Adrenal gland (tissue), 5 donors: ENCODE measurements around the gene FBXL17.
A peak's percentile ranks its signal among the peaks of the same experiment; 100 is the strongest.

Experiments used
- POLR2A ChIP-seq, 2 donors: fragments of 450-650 bp; IDR thresholded peaks; one replicate each; pipeline ENCODE4 v1.6.1; 2017; ENCODE audit warnings: antibody characterized with exemption in 2 of 2, mild to moderate bottlenecking in 2 of 2, moderate library complexity in 1 of 2
- TF ChIP-seq, protein P1 (sequence below), 6 experiments: fragments of 450-650 bp in 4 of 6; fragments of 200-600 bp in 2 of 6; sonication (generic) in 1 of 6; IDR thresholded peaks; 1 replicate in 5 of 6; 2 replicates in 1 of 6; pipeline versions ENCODE4 v1.5.1 to v1.8.0; 2016 to 2021; ENCODE audit warnings: antibody characterized with exemption in 6 of 6, mild to moderate bottlenecking in 2 of 6, moderate library complexity in 1 of 6
- donor health status: DM: no; HTN: no; CAD: no.

DNA sequence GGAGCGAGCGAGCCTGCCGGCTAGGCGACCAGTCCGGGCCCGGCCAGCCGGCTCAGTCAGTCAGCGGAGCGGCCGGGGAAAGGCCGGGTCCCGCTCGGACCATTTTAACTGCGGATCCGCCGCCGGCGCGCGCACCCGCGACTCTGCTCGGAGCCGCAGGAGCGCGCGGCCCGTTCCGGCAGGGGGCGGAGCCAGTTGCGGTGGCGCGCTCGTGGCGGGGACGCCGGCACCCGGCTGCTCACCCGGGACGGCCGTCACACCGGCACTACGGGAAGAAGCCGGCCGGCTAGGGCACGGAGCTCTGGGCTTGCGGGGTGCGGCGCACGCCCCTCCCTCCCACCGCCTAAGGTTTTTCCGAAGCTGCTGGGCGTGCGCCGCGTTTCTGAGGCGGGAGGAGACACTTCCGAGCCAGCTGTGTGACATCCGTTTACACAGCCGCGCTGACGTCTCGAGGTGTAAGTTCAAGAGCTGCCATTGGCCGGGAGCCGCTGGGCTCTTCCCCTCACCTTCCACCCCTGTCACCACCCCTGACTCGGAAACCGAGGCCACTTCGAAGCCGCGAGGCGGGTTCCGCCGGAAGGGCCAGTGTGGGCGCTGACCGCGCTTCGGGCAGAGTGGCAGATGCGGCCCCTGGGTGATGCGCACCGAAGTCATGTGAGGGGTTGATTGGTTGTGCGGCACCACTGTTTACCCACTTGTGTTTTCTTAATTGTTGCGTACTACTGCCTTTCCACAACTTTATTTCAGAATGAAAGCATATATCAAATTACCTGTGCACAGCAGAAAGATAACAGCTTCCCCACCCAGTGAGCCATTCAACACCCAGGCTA is at the start of gene FBXL17:
- TF ChIP-seq, protein P1, sequence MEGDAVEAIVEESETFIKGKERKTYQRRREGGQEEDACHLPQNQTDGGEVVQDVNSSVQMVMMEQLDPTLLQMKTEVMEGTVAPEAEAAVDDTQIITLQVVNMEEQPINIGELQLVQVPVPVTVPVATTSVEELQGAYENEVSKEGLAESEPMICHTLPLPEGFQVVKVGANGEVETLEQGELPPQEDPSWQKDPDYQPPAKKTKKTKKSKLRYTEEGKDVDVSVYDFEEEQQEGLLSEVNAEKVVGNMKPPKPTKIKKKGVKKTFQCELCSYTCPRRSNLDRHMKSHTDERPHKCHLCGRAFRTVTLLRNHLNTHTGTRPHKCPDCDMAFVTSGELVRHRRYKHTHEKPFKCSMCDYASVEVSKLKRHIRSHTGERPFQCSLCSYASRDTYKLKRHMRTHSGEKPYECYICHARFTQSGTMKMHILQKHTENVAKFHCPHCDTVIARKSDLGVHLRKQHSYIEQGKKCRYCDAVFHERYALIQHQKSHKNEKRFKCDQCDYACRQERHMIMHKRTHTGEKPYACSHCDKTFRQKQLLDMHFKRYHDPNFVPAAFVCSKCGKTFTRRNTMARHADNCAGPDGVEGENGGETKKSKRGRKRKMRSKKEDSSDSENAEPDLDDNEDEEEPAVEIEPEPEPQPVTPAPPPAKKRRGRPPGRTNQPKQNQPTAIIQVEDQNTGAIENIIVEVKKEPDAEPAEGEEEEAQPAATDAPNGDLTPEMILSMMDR (IDR thresholded peaks at IDR 0.05) = peak in 1 of 6 experiments; percentile 8
- TF ChIP-seq POLR2A (IDR thresholded peaks at IDR 0.05) = peak; percentile 92
